SK-N-MC (cell line): ENCODE data around the gene RIMKLB.

Experiments
- DNase-seq: peaks from one replicate; pipeline ENCODE4 v3.0.0-alpha.2; 2011; ENCODE audit warnings: low read depth, low spot score
- H3K27ac ChIP-seq: fragments of 200-600 bp; sonication (generic); 2 replicates; pipeline ENCODE4 v1.5.1; 2016; ENCODE audit warnings: mixed run types
- H3K36me3 ChIP-seq: fragments of 200-600 bp; sonication (generic); 2 replicates; pipeline ENCODE4 v1.6.1; 2017; ENCODE audit warnings: antibody characterized with exemption, low read length, mixed read lengths; ENCODE audit not compliant: insufficient read depth
- H3K4me3 ChIP-seq: fragments of 200-600 bp; sonication (generic); 2 replicates; pipeline ENCODE4 v1.5.1; 2016
- H3K9ac ChIP-seq: fragments of 200-600 bp; sonication (generic); 2 replicates; pipeline ENCODE4 v1.8.0; 2017; ENCODE audit warnings: mixed run types, mixed read lengths; ENCODE audit not compliant: insufficient read length
- H3K9me3 ChIP-seq: fragments of 200-600 bp; sonication (generic); 2 replicates; pipeline ENCODE4 v1.6.1; 2017; ENCODE audit warnings: low read depth, mild to moderate bottlenecking, antibody characterized with exemption, low read length, moderate library complexity, mixed read lengths
- EZH2 ChIP-seq: fragments of 200-600 bp; sonication (generic); IDR thresholded peaks from one replicate; pipeline ENCODE4 v1.6.1; 2017; ENCODE audit warnings: antibody characterized with exemption
- FOXP2 ChIP-seq: optimal IDR thresholded peaks from 2 replicates; pipeline ENCODE3; 2011; ENCODE audit warnings: mild to moderate bottlenecking, moderate library complexity; ENCODE audit not compliant: insufficient read depth; ENCODE audit errors: extremely low read length, control extremely low read depth
- POLR2AphosphoS5 ChIP-seq: IDR thresholded peaks from 2 replicates; pipeline ENCODE4 v1.6.1; 2012; ENCODE audit warnings: mild to moderate bottlenecking, low read depth, low read length, borderline replicate concordance

RIMKLB gene

DNA sequence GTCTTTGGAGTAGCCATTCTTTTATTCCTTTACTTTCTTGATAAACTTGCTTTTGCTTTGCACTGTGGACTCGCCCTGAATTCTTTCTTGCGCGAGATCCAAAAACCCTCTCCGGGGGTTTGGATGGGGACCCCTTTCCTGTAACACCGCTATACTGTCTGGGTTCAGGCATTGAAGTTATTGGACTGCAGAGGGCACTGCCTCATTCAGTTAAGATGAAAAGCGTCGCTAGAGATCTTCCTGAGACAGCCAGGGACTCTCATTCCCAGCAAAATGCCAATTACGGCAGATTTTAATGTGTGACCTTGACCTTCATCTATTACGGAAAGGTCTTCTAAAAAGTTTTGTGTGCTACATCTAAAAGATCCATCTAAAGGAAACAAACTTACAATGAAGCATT is 17.3 kb upstream of the RIMKLB start:
- Histone ChIP-seq H3K9ac (no peak overlapping the region), H3K36me3 (no peaks in the 10 kb centered on the region), H3K4me3 (no peak overlapping the region), H3K9me3 (no peaks in the 10 kb centered on the region), H3K27ac (no peak overlapping the region)
- TF ChIP-seq POLR2AphosphoS5 (no peak), FOXP2 (no peak), EZH2 (no peak)
- DNase-seq = no peak

DNA sequence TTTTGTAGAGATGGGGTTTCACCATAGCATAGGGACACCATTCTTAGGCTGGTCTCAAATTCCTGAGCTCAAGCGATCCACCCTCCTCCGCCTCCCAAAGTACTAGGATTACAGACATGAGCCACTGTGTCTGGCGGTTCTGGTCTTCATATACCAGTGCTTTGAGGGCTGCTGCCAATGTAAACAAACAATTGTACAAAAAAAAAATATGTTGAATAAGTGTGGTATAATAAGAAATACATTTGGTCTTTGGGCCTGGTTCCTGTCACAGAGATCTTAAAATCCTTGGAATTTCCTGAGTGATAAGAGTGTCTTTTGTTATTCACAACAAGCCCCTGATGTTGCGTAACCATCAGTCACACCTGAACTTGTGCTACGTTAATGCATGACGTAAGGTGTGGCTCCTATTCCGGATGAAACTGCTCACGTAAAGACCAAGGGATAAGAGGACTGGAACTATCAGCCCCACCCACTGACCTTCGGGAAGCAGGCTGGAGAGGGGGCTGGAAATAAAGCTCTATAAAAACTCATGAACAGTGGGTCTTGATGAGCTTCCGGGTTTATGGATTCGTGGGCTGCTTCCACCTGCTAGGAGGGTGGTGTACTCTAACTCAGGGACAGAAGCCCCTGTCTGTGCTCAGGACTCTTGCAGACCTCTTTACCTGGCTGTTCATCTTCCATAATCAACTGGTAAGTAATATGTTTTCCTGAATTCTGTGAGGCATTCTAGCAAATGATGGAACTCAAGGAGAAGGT is 16.5 kb upstream of the RIMKLB start:
- DNase-seq = no peak
- Histone ChIP-seq H3K4me3 (peak overlapping the region; percentile 43; the same call in 1 of the 2 replicates), H3K9ac (peak overlapping the region; percentile 9), H3K9me3 (no peaks in the 10 kb centered on the region), H3K27ac (0 out of 2 replicates have a peak overlapping the region, but pooled peaks have one; percentile 55), H3K36me3 (no peaks in the 10 kb centered on the region)
- TF ChIP-seq POLR2AphosphoS5 = no peak
- no peak for TF ChIP-seq EZH2
- TF ChIP-seq FOXP2 = no peak

DNA sequence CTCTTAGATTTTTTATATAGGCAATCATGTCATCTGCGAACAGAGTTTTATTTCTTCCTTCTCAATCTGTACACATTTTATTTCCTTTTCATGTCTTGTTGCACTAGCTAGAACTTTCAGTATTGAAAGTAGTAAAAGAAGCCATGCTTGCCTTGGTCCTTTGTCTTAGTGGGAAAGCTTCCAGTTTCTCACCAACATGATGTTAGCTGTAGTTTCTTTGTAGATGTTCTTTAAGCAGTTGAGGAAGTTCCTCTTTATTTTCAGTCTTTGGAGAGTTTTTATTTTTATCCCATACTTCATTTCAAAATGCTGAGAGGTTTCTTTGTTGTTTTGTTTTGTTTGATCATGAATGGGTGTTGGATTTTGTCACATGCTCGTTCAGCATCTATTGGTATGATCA is 12.7 kb upstream of the RIMKLB start:
- TF ChIP-seq FOXP2 (no peak), EZH2 (no peak), POLR2AphosphoS5 (no peak)
- Histone ChIP-seq H3K36me3 (no peaks in the 10 kb centered on the region), H3K4me3 (no peak overlapping the region), H3K9ac (no peak overlapping the region), H3K9me3 (no peaks in the 10 kb centered on the region), H3K27ac (no peak overlapping the region)
- no peak for DNase-seq

DNA sequence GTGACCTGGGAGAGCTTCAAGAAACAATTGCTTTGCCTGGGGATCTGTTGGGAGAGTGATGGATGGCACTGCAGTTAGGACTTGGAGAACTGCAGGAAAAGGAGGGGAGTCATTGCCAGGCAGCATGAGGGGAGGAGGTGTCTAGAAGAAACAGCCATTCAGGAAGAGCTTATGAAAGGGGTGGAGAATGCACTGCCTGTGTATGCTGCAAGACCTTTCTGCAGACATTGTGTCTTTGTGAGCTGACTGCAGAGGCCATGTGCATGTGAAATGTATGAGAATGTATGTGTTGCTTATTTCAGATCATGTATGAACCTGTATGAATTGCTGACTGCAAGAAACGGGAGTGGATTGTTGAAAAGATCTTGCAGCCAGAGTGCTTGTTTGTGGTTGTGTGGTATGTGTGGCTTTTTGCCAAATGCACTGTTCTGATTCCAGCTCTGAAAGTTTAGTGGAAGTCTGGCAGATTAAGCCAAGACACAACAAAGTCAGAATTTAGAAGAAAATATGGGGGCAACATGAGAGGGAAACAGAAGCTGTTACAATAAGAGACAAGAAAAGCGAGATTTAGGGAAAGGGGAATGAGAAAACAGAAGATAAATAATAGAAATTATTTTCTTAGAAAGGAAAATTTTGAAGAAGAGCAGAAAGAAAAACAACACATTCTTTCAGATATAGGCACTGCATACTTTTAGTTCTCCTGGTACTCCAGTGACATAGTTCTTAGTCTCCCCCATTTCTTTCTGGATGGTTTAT is 9.8 kb upstream of the RIMKLB start:
- peak overlapping the region; percentile 71 for H3K4me3 ChIP-seq
- peak overlapping the region; percentile 96 for H3K27ac ChIP-seq
- H3K9me3 ChIP-seq = no peaks in the 10 kb centered on the region
- DNase-seq = peak; percentile 96
- no peak for TF ChIP-seq EZH2
- peak; percentile 88; the same call in 1 of the 2 replicates for TF ChIP-seq POLR2AphosphoS5
- TF ChIP-seq FOXP2 = peak; percentile 28
- no peaks in the 10 kb centered on the region for H3K36me3 ChIP-seq
- H3K9ac ChIP-seq = peak overlapping the region; percentile 62

DNA sequence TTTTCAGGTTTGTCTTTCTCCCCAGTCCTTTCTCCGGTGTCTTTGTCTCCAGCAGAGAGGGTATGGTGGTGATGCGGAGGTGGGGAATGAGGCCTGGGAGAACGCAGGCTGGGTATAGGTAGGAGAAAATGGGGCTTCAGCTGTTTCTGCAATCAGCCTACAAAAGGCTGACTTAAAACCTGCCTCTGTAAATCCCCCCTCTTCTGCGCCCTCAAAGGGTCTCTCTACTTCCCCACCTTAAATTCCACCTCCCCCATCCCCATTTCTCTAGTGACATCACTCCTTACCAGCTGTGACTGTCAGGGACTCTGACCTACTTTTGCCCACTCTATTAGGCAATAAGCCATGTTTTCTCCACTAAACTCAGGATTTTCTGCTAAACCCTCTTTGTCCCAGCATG is 8.1 kb upstream of the RIMKLB start:
- Histone ChIP-seq H3K9ac (peak overlapping the region; percentile 13), H3K9me3 (no peaks in the 10 kb centered on the region), H3K36me3 (no peaks in the 10 kb centered on the region), H3K27ac (peak overlapping the region; percentile 96), H3K4me3 (no peak overlapping the region)
- no peak for TF ChIP-seq FOXP2
- no peak for TF ChIP-seq EZH2
- TF ChIP-seq POLR2AphosphoS5 = no peak
- DNase-seq = no peak

DNA sequence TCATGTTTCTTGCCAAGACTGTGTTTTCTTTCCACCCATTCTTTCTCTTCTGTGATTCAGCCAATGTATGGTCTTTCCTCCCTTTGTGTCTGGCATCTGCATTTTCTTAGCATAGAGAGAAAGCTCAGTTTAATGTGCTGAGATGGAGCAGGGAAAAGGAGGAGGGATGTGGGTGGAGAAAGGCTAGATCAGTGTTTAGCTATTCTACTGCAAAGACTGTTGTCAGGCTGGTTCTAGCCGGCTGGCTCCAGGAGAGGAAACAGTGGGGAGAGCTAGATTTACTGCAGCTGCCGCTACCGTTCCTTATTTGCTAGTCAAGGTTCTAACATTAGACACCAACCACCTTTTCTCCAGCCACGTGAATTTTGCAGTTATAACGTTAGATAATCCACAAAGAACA is 5.2 kb upstream of the RIMKLB start:
- DNase-seq = peak; percentile 60
- peak overlapping the region; percentile 65 for H3K9ac ChIP-seq
- H3K4me3 ChIP-seq = peak overlapping the region; percentile 68

DNA sequence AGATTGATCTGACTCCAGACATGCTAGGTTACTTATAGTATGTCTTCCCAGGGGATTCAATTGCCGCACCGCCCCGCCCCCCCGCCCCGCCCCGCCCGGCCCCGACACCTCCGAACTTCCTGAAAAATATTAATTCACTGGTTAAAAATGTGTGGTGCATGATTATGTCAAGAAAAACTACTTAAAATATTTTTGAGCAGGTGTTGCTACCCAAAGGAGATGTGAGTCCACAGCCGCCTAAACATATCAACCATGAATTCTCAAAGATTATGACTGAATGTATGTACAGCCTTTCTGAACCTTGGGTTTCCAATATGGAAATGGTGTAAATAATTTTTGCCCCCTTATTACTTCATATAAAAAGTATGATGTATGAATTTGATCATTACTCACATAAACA is 2.7 kb upstream of the RIMKLB start:
- peaks cover 5% of the 10 kb centered on the region; the same call in 1 of the 2 replicates for H3K36me3 ChIP-seq
- no peak overlapping the region for H3K27ac ChIP-seq
- no peak overlapping the region for H3K9ac ChIP-seq
- no peak overlapping the region for H3K4me3 ChIP-seq
- H3K9me3 ChIP-seq = no peaks in the 10 kb centered on the region
- no peak for DNase-seq
- TF ChIP-seq EZH2 = no peak
- TF ChIP-seq FOXP2 = no peak

More for the DNA sequence above, 5.2 kb upstream of the RIMKLB start:
- Histone ChIP-seq H3K9me3 (no peaks in the 10 kb centered on the region), H3K36me3 (no peaks in the 10 kb centered on the region), H3K27ac (peak overlapping the region; percentile 89)
- TF ChIP-seq FOXP2 (no peak), POLR2AphosphoS5 (0 out of 2 replicates have a peak, but pooled peaks have one; percentile 30)

DNA sequence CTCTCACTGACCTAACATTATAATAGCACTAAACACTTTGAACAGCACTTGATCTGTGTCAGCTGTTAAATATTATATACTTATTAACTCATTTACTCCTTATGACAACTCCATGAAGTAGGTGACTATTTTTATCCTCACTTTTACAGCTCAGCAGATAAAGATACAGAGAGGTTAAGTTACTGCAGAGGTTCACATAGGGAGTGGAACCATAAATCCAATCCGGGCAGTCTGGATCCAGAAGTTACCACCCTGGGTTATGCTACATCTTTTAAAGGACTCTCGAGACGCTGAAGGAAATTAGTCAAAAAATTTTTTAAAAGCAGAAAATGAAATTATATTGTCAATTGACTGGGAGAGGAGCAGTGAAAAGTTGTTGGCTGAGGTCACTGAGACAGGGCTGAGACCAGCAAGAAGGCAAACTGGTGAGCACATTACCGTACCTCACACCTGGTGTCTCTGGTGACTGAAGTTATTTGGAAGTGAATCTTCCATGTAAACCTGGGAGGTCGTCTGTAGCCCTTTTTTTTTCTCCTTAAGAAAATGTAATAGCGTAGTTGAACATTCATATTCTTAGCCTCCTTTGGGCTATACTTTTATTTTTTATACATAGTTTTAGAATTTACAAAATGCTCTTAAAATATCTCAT is 1.2 kb upstream of the RIMKLB start:
- Histone ChIP-seq H3K27ac (peak overlapping the region; percentile 71; the same call in 1 of the 2 replicates), H3K9me3 (no peaks in the 10 kb centered on the region), H3K4me3 (peak overlapping the region; percentile 98), H3K9ac (peak overlapping the region; percentile 88), H3K36me3 (peaks cover 13% of the 10 kb centered on the region; the same call in 1 of the 2 replicates)
- DNase-seq = no peak
- TF ChIP-seq EZH2 (no peak), POLR2AphosphoS5 (no peak), FOXP2 (no peak)
